Kidney (tissue), 14 donors: Measurements from ENCODE around the gene ZNF292. TPM values are rescaled to one million over a fixed set of nuclear protein-coding genes. Genes with fewer than 3 reads are reported as not detected.

Source experiments
- DNase-seq, 5 donors: peaks; one replicate each; pipeline ENCODE4 v3.0.0-alpha.2; 2013 to 2020
- FAIRE-seq: peaks from 2 replicates; lab custom pipeline; 2012; peaks lifted over from hg19 to GRCh38; lab: Jason Lieb, UNC
- H3K27ac ChIP-seq, 2 donors: one replicate each; pipeline ENCODE4 v1.7.0; 2013; ENCODE audit warnings: low read depth in 2 of 2, low read length in 2 of 2, inconsistent platforms in 1 of 2
- H3K27me3 ChIP-seq: one replicate; pipeline ENCODE4 v1.7.1; 2013; ENCODE audit warnings: low read length, inconsistent platforms; ENCODE audit not compliant: control insufficient read depth, insufficient read depth
- H3K36me3 ChIP-seq, 3 donors: one replicate each; pipeline versions ENCODE4 v1.7.0 to v1.7.1; 2013; ENCODE audit warnings: low read length in 3 of 3, control low read depth in 1 of 3, inconsistent platforms in 1 of 3; ENCODE audit not compliant: insufficient read depth in 3 of 3, control insufficient read depth in 2 of 3
- H3K4me1 ChIP-seq, 3 donors: one replicate each; pipeline versions ENCODE4 v1.7.0 to v1.7.1; 2013; ENCODE audit warnings: low read length in 3 of 3, inconsistent platforms in 1 of 3, low read depth in 1 of 3; ENCODE audit not compliant: control insufficient read depth in 2 of 3, insufficient read depth in 2 of 3
- H3K4me3 ChIP-seq, 3 donors: one replicate each; pipeline versions ENCODE4 v1.7.0 to v1.8.1; 2013; ENCODE audit warnings: low read length in 3 of 3, control low read depth in 1 of 3, inconsistent platforms in 1 of 3
- H3K9ac ChIP-seq, 3 donors: one replicate each; pipeline versions ENCODE4 v1.7.0 to v1.7.1; 2013; ENCODE audit warnings: low read length in 3 of 3, control low read depth in 1 of 3, inconsistent platforms in 1 of 3
- H3K9me3 ChIP-seq, 3 donors: one replicate each; pipeline versions ENCODE4 v1.7.0 to v1.7.1; 2013; ENCODE audit warnings: low read length in 3 of 3, control low read depth in 1 of 3, inconsistent platforms in 1 of 3; ENCODE audit not compliant: control insufficient read depth in 2 of 3, insufficient read depth in 1 of 3
- intact Hi-C: fragments of 100-400 bp; cut with DNase I; formaldehyde crosslinking; loops from one replicate; pipeline ENCODE4 v1.11.1; 2022
- polyA plus RNA-seq: library from polyadenylated mRNA; stranded (reverse); fragments of 350-450 nt; fragmentation: Illumina TruSeq; extraction: RNeasy Lipid Tissue Mini Kit (QIAGEN cat#74804); gene quantifications from one replicate; pipeline ENCODE4 v1.2.3, GENCODE V29; 2014; ENCODE audit warnings: low read depth, low replicate concordance; ENCODE audit not compliant: insufficient read depth
- total RNA-seq: library from RNA; stranded (reverse); fragmentation: NEBNext Ultra II Directional; extraction: Animal tissue kit (Norgen Biotek cat#: 25700); gene quantifications from one replicate; pipeline ENCODE4 v1.2.1, GENCODE V29; 2021
- TF ChIP-seq, protein P1 (sequence below): IDR thresholded peaks from 3 replicates; pipeline ENCODE4 v1.5.1; 2012; ENCODE audit warnings: mild to moderate bottlenecking, moderate library complexity, borderline replicate concordance; ENCODE audit not compliant: insufficient read depth; ENCODE audit errors: extremely low read depth
- donor health status: control.
- donor health status: control.
- donor health status: control.
- donor health status: control.
- donor health status: control.
- donor health status: DM: yes; HTN: yes; CAD: no.
- donor health status: Normal renal cell carcinoma (clear cell type).

ZNF292 gene
- total and polyA plus RNA-seq, 2 donors from 2014 or later: 3.4 to 52.3 TPM

DNA sequence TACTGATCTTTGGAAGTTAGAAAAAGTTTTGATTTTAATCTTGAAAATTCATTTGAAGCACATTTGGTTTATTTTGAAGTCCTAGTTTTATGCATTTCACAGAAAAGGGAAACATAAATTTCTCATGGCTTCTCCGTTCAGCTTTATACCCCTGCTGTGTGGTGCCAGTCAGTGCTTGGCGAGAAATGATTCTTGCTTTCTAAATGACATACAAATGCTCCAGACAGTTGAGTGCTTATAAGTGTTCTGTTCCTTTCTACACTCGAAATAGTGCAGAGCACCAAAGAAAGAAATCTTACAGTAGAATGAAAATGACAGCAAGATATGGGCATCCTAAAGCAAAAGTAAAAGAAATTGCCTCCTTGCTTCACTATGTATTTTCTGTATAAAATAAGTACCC, 9.0 kb upstream of the ZNF292 start:
- H3K9me3 ChIP-seq: no peaks in the 10 kb centered on the region
- no peak overlapping the region for H3K4me3 ChIP-seq
- H3K27me3 ChIP-seq: no peaks in the 10 kb centered on the region
- FAIRE-seq: no peak
- no peak overlapping the region for H3K9ac ChIP-seq
- no peaks in the 10 kb centered on the region for H3K36me3 ChIP-seq
- no peaks in the 10 kb centered on the region for H3K4me1 ChIP-seq
- intact Hi-C loops: no loop called here
- TF ChIP-seq, protein P1, sequence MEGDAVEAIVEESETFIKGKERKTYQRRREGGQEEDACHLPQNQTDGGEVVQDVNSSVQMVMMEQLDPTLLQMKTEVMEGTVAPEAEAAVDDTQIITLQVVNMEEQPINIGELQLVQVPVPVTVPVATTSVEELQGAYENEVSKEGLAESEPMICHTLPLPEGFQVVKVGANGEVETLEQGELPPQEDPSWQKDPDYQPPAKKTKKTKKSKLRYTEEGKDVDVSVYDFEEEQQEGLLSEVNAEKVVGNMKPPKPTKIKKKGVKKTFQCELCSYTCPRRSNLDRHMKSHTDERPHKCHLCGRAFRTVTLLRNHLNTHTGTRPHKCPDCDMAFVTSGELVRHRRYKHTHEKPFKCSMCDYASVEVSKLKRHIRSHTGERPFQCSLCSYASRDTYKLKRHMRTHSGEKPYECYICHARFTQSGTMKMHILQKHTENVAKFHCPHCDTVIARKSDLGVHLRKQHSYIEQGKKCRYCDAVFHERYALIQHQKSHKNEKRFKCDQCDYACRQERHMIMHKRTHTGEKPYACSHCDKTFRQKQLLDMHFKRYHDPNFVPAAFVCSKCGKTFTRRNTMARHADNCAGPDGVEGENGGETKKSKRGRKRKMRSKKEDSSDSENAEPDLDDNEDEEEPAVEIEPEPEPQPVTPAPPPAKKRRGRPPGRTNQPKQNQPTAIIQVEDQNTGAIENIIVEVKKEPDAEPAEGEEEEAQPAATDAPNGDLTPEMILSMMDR: no peak
- no peak for DNase-seq
- no peak overlapping the region for H3K27ac ChIP-seq

DNA sequence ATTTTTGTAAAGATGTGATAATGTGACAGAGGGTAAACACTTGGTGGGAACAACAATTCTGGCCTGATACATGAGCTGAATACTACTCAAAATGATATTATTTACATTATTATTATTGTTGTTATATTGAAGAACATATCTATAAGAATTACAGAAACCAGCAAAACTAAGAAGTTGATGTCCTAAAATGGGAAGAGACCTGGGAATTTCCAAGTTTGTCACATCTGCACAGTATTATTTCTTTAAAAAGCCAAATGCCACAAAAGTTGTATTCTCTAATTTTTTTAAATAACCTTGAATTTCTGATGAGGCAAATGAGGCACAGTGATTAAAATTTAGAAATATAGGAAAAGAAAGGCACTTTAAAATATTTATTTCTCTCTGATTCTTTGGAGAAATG, 5.0 kb upstream of the ZNF292 start:
- Histone ChIP-seq H3K9me3 (no peaks in the 10 kb centered on the region), H3K27ac (no peak overlapping the region), H3K9ac (no peak overlapping the region), H3K4me1 (peaks cover 0 to 3% (median 0%) of the 10 kb centered on the region in 3 donors), H3K4me3 (no peak overlapping the region), H3K36me3 (no peaks in the 10 kb centered on the region), H3K27me3 (no peaks in the 10 kb centered on the region)
- no peak for DNase-seq
- TF ChIP-seq, protein P1: no peak
- no peak for FAIRE-seq
- intact Hi-C loops: no loop called here

DNA sequence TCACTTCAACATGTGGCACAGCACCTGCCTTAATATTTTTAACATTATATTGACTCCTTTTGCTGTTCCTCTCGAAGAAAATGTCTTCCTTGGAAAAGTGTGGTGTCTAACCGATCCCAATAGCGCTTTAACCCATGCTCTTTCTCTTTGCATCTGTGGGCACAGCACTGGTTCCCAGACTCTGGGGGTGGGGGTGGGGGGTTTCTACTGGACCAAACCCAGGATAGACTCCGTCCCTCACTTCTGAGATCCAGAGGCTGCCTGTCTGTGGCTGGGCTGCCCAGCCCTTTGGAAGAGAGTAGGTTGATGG, 3.9 kb upstream of the ZNF292 start:
- H3K9me3 ChIP-seq: no peaks in the 10 kb centered on the region
- TF ChIP-seq, protein P1: no peak
- H3K4me3 ChIP-seq: peak overlapping the region; percentile 27 to 69 (median 66)
- peak overlapping the region; percentile 69 to 75 for H3K27ac ChIP-seq
- intact Hi-C loops: no loop called here
- DNase-seq (no peak), FAIRE-seq (no peak)
- H3K36me3 ChIP-seq: no peaks in the 10 kb centered on the region
- H3K9ac ChIP-seq: peak overlapping the region in 2 of 3 donors; percentile 58 to 83
- H3K4me1 ChIP-seq: peaks cover 0 to 3% (median 3%) of the 10 kb centered on the region in 3 donors
- no peaks in the 10 kb centered on the region for H3K27me3 ChIP-seq
